Mesothelial cell of epicardium (in vitro differentiated cells): ENCODE results near the gene PAGR1. TPM values are rescaled to one million over a fixed set of nuclear protein-coding genes. Genes with fewer than 3 reads are reported as not detected.
"Not testable (repeated sequence)": the region's sequence is repeated elsewhere in the genome, so short reads cannot be mapped to it uniquely, and the experiment has no call there.

Source experiments
- DNase-seq, 2 experiments: peaks; one replicate each; pipeline ENCODE4 v3.0.0; 2021; ENCODE audit warnings: low spot score in 2 of 2; ENCODE audit not compliant: unreplicated experiment in 2 of 2
- H3K27ac Mint-ChIP-seq: 2 replicates; pipeline ENCODE4 v1.8.0; 2021; ENCODE audit warnings: mixed read lengths
- H3K27me3 Mint-ChIP-seq: 2 replicates; pipeline ENCODE4 v1.8.0; 2021; ENCODE audit warnings: low read depth, mixed read lengths
- H3K36me3 Mint-ChIP-seq: 2 replicates; pipeline ENCODE4 v1.8.0; 2021; ENCODE audit warnings: mixed read lengths
- H3K4me1 Mint-ChIP-seq: 2 replicates; pipeline ENCODE4 v1.8.0; 2021; ENCODE audit warnings: mixed read lengths
- H3K4me3 Mint-ChIP-seq: 2 replicates; pipeline ENCODE4 v1.8.0; 2021; ENCODE audit warnings: mild to moderate bottlenecking, moderate library complexity, mixed read lengths
- H3K9me3 Mint-ChIP-seq: 2 replicates; pipeline ENCODE4 v1.8.0; 2021; ENCODE audit warnings: mixed read lengths
- CTCF ChIP-seq: fragments of 200-600 bp; sonication (generic); IDR thresholded peaks from one replicate; pipeline ENCODE4 v1.5.0; 2021; ENCODE audit warnings: antibody characterized with exemption; ENCODE audit not compliant: unreplicated experiment
- total RNA-seq: library from RNA; stranded (reverse); gene quantifications from 3 replicates; pipeline ENCODE4 v1.2.1, GENCODE V29; 2021

The PAGR1 gene
- total RNA-seq, 1 donor from 2014 or later: 43.8 TPM

- peak; percentile 52 for TF ChIP-seq CTCF
- H3K9me3 Mint-ChIP-seq: no peaks in the 10 kb centered on the region
- H3K27me3 Mint-ChIP-seq: no peaks in the 10 kb centered on the region
- peak overlapping the region; percentile 67 for H3K27ac Mint-ChIP-seq
- H3K4me3 Mint-ChIP-seq: peak overlapping the region; percentile 49
- H3K36me3 Mint-ChIP-seq: no peaks in the 10 kb centered on the region
- peaks cover 46% of the 10 kb centered on the region for H3K4me1 Mint-ChIP-seq
- DNase-seq: peak; percentile 41 to 62
Measured at GRCh38 chr16:29784901-29785500, 31.0 kb upstream of the PAGR1 start.

DNA sequence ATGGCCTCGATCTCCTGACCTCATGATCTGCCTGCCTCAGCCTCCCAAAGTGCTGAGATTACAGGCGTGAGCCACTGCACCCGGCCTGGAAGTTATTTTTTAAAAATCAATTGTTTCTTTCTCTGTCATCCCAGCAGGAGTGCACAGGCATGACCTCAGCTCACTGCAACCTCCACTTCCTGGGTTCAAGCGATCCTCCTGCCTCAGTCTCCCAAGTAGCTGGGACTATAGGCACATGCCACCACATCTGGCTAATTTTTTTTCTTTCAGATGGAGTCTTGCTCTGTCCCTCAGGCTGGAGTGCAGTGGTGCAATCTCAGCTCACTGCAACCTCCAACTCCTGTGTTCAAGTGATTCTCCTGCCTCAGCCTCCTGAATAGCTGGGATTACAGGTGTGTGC lies 28.8 kb upstream of the PAGR1 start:
- not testable (repeated sequence) for H3K27me3 Mint-ChIP-seq, H3K36me3 Mint-ChIP-seq, H3K9me3 Mint-ChIP-seq, H3K4me3 Mint-ChIP-seq, H3K27ac Mint-ChIP-seq, DNase-seq
- H3K4me1 Mint-ChIP-seq: peaks cover 49% of the 10 kb centered on the region

GRCh38 chr16:29789775-29790182 lies 26.2 kb upstream of the PAGR1 start:
- TF ChIP-seq CTCF: no peak
- H3K27me3 Mint-ChIP-seq: no peaks in the 10 kb centered on the region
- peaks cover 35% of the 10 kb centered on the region for H3K4me1 Mint-ChIP-seq
- H3K4me3 Mint-ChIP-seq: peak overlapping the region; percentile 98
- H3K36me3 Mint-ChIP-seq: no peaks in the 10 kb centered on the region
- no peak for DNase-seq
- H3K9me3 Mint-ChIP-seq: no peaks in the 10 kb centered on the region
- H3K27ac Mint-ChIP-seq: peak overlapping the region; percentile 98

- peak; percentile 99 to 100 for DNase-seq
- H3K27ac Mint-ChIP-seq: peak within 1 kb of the TSS; percentile 98
- TF ChIP-seq CTCF: peak; percentile 51
- H3K4me3 Mint-ChIP-seq: peak within 1 kb of the TSS; percentile 98
- H3K27me3 Mint-ChIP-seq: no peaks in the 10 kb centered on the region
- H3K4me1 Mint-ChIP-seq: peaks cover 32% of the 10 kb centered on the region
- peaks cover 2% of the 10 kb centered on the region for H3K36me3 Mint-ChIP-seq
- no peaks in the 10 kb centered on the region for H3K9me3 Mint-ChIP-seq
Measured at GRCh38 chr16:29790183-29790948, 25.6 kb upstream of the PAGR1 start, which contains the start of gene KIF22. TSS of gene KIF22 (plus strand) at chr16:29790751. CDS start at chr16:29790760, 9 bp downstream.

DNA sequence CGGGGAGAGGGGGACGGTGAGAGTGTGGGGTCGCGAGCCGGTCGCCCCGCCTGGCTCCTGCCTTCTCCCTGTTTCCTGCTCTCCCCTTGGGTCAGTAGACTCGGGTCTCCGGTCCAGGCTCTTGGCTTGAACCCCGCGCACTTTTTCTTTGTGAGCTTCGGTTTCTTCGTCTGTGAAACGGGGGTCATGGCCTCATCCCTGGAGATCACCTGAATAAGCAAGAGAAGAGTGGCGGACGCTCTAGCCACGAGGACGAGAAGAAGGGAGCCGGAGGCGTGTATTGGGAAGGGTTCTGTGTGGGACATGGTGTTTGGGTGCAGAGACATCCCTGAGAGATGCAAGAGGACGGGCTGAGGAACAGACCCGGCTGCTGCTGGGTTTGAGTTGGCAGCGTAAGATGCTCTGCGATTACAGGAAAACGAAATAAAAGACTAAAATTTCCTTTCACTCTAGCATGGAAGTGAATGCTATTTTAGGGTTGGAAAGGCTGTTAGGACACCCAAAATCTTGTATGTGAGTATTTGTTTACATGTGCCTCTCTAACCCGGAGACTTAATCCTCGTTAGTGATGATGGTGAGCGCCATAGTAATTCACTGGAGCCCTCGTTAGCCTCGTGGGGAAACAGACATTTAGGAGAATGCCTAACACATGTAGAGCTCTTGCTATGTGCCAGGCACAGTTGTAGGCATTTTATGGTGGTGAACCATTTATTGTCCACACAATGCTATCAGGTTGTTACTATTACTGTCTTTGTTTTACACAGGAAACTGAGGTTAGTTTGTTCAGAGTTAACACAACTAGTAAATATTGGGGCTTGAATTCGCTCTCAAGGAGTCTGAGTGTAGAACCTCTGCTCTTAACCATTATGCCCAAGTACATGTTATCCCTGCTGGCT lies 24.8 kb upstream of the PAGR1 start:
- Mint-ChIP-seq H3K27ac (peak overlapping the region; percentile 98), H3K9me3 (no peaks in the 10 kb centered on the region), H3K27me3 (no peaks in the 10 kb centered on the region), H3K4me3 (peak overlapping the region; percentile 98), H3K36me3 (peaks cover 2% of the 10 kb centered on the region), H3K4me1 (peaks cover 28% of the 10 kb centered on the region)
- no peak for DNase-seq
- no peak for TF ChIP-seq CTCF
